ENCODE results near the gene NELFE.

DNA sequence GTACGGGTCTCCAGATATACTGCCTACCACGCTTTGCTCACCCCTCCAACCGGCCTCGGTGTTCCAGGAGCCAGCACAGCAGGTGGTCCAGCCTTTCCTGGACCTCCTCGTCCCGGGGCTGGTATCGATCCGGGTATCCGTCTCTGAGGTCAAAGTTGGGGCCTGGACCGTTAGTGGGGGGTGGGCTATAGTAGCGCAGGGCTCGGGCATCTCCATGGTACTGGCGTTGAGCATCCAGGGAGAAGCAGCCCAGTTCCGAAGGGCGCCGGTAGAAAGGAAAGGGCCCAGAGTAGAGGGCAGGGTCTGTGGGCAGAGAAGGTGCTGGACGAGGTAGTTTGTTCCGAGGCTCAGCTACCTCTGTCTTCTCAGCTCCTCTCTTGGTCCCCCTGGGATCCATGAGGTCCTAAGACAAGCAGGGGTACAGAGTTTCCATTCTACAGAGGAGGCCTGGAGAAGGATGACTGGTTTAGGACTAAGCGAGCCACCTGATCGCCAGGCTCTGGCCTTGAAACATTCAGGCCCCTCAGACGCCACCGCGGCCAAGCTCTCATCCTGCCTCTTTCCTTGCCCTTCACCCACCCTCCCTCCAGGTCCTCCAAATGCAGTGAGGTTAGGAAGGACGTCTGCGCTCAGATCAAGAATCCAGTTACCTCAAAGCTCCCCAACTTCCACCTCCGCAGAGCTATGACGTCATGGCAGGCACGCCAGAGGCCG is 12.7 kb upstream of the NELFE start:
- TF ChIP-seq, protein P1, sequence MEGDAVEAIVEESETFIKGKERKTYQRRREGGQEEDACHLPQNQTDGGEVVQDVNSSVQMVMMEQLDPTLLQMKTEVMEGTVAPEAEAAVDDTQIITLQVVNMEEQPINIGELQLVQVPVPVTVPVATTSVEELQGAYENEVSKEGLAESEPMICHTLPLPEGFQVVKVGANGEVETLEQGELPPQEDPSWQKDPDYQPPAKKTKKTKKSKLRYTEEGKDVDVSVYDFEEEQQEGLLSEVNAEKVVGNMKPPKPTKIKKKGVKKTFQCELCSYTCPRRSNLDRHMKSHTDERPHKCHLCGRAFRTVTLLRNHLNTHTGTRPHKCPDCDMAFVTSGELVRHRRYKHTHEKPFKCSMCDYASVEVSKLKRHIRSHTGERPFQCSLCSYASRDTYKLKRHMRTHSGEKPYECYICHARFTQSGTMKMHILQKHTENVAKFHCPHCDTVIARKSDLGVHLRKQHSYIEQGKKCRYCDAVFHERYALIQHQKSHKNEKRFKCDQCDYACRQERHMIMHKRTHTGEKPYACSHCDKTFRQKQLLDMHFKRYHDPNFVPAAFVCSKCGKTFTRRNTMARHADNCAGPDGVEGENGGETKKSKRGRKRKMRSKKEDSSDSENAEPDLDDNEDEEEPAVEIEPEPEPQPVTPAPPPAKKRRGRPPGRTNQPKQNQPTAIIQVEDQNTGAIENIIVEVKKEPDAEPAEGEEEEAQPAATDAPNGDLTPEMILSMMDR (IDR thresholded peaks at IDR 0.05) = peak in 1 of 6 experiments; percentile 9
- no peak for TF ChIP-seq POLR2A (IDR thresholded peaks at IDR 0.05)

Data from esophagus squamous epithelium (tissue), 4 donors.